HG02798 (cell line): ENCODE data around the gene GEMIN4.
A peak's percentile ranks its signal among the peaks of the same experiment; 100 is the strongest.
"Not testable (repeated sequence)": the region's sequence is repeated elsewhere in the genome, so short reads cannot be mapped to it uniquely, and the experiment has no call there.

Experiments
- ATAC-seq: cut with Tn5 transposase; IDR thresholded peaks from one replicate; pipeline ENCODE4 v1.9.1; 2021; ENCODE audit warnings: mild to moderate bottlenecking; ENCODE audit not compliant: unreplicated experiment, poor library complexity

GEMIN4 gene

DNA sequence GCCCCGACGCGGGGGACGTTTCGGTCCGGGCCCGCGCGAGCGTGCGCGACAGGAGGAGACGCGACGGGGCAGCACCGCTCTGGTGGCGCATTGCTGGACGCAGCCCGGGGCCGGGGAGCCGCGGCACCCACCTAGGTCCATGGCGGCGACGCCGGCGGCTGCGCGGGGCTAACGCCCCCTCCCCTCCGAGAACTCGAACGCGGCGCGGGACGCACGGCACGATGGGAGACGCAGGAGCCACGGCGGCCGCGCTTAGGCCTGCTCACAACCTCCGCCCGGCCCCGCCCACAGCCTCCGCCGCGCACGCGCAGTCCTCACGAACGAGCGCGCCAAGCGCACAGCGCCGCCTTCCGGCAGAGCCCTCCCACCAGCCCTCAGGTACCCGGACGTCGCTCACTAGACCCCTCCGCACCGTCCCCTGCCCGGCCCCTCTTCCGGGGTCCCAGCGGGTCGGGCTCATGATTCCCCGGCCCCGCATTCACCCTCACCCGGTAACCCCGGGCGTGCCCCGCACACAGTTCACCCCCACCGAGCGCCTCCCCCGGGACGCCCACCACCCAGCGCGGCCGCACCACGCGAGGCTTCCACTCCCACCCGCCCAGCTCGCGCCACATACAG lies at the start of gene GEMIN4:
GEMIN4 (minus strand) TSS at position 263 of the 618 bp plus-strand sequence; CDS start at position 141, 122 bp downstream.
- peak; percentile 92 for ATAC-seq

DNA sequence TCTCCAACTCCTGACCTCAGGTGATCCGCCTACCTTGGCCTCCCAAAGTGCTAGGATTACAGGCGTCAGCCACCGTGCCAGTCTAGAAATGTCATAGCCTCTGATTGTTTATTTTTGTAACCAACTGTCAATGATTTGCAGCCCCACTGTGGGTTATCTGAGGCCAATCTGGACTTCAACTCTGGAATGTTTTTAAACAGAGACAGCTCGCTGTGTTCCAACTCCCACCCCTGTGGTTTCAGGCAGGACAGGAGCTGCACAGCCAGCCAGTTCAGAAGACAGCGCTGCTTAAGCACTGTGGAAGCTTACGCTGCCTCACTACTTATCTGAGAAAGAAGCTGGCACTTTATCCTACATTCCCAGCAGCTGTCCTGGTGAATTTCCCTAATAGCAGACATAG lies 49.6 kb upstream of the GEMIN4 start:
- no peak for ATAC-seq

DNA sequence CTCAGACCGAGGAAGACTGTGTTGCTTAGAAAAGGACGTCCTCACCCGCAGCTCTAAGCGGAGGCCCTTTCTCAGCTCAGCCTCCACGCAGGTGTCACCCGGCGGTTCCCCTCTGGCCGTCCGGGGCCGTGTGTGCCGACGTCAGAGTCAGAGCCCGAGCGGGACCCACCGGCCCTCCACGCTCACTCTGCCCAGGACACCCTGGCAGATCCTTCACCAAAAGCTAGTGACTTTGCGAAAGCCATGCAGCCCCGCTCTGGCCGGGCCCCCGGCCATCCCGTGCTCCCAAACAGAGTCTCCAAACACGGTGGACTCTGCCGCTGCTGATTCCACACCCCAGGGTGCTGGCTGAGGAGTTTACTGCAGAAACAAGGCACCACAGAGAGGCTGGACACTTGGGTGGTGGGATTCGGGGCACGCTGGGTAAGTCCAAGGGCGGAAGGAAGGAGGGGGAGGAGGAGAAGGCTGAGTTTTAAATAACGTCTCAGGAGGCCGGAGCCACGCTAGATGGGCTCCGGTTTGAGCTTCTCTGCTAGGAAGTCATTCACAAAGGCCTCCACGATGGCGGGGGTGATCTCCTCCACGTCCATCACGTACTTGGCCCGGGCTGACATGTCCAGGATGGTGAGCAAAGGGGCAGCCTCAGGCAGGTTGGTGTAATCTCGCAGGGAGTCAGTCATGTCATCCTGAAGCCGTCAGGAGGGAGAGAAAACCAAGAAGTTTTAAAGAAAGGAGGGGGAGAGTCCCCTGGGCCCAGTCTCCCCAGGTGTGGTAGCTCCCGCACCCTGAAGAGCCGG lies 48.6 kb upstream of the GEMIN4 start:
- no peak for ATAC-seq

DNA sequence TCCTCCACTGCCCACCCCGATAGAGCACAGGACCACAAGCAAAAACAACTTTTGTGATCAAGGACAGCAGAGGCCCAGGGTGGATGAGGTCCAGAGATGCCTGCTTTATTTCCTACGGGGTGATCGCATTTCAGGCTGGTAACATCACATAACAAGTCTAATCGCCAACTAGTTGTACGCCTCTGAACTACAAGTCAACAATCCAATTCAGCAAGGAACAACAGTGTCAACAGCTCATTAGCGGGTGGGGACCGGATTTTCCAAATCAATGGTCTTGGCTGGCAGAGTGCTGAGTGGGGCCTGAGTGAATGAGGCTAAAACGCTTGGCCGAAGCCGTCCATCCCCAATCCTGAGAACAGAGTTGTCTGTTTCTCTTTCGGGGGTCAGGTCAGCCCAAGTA lies 47.2 kb upstream of the GEMIN4 start:
- no peak for ATAC-seq

DNA sequence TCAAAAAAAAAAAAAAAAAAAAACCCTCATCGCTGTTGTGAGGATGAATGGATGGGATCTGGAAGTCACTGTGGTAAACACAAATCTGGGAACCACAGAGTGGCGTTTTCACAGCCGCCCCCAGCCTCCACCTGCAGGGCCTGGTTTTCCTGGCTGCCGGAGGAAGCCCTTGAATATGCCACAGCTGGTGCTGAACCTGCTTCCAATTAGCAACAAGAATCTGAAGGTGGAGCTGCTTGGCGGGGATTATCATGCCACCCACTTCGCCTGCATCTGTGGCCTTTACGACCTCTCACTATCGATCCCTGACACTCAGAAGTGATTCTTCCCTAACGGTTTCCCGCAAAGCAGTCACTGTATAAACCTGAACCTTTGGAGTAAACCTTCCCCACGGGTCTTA lies 46.2 kb upstream of the GEMIN4 start:
- no peak for ATAC-seq

DNA sequence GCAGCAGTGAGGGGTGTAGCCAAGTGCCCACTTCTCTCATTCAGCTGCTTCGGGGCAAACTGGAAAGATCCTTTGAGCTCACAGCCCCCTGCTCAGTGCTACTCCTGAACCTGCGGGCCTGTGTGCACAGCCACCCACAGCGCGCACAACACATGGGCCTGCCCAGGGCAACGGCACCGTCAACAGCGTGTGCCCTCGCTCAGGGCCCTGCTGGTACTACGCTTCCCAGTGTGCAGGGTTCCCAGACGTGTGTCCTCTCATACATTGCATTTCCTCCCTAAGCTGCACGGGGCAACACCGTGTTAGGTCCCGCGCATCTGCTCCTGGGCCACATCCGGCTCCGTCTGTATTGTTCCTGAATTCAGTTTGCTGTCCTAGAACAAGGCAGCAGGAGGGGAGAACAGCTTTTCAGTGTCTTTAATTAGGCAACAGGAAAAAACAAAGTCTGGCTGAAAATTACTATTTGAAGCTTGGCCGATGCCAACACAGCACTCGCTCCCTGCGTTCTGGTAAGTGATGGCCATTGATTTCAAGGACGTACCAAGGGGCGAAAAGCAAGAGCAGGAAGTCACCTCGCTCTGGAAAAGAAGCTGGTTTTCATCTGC lies 45.3 kb upstream of the GEMIN4 start:
- no peak for ATAC-seq

DNA sequence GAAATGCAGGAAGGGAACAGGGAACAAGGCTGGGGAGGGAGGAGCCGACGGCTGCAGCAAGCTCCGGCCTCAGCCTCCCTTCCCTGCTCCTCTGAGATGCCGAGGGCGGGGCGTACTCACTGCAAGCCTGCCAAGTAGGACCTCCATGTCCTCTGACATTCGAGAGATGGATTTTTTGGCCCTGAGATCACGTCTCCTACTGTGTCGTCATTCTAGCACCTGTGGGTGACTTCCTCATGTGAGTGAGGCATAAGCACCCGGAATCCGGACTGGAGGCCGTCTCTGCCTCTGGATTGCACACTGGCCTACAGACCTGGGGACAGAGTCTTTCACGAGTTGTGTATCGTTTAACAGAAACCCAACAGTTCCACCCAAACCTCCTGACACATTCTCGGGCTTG lies 44.5 kb upstream of the GEMIN4 start:
- no peak for ATAC-seq

DNA sequence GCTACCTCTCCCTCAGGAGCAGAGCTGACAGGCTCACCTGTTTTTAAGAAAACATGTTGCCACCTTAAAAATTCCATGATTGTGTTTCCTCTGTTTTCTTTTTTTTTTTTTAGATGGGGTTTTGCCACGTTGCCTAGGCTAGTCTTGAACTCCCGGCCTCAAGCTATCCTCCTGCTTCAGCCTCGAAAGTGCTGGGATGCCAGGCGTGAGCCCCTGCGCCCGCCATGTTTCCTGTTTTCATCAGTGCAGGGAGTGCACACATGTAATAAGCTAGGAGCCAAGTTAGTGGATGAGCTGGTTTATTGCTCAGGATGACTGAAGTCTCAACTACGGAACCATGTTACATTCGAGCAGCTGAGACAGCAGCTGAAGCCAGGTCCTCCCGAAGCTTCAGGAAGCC lies 43.7 kb upstream of the GEMIN4 start:
- ATAC-seq, result no peak

DNA sequence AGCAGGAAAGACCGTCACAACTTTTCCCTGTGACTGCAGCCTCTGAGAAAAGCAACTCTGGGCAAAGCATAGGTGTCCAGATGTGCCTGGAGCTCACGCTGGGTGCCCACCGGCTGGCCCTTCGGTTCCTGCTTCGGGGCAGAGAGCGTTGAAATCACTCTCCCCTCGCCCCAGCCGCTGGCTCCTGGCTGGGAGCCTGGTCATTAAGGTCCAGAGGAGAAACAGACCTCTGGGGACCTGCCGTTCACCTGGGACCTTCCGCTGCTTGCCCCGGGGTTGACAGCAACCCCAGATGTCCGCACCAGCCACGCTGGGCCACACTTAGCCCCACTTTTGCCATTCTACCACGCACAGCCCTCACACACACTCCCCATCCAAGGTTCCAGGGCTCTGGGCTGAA lies 43.2 kb upstream of the GEMIN4 start:
- no peak for ATAC-seq

DNA sequence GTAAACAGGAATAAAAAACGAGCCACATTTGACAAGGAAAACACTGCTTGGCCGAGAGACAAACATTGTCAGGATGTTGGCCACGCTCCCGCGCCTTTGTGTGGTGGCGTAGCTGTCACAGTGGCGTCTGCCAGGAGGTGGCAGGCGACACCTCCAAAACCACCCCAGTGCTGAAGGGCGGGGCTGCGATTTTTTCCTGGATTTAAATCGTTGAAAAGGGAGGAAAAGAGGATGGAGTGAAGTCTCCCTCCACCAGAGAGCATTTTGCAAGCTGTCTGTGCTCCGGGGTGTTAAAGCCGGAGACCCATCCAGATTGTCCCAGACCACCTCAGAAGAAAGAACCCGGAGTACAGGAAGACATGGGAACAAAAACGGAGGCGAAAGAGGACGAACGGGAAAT lies 42.8 kb upstream of the GEMIN4 start:
- ATAC-seq, result no peak

DNA sequence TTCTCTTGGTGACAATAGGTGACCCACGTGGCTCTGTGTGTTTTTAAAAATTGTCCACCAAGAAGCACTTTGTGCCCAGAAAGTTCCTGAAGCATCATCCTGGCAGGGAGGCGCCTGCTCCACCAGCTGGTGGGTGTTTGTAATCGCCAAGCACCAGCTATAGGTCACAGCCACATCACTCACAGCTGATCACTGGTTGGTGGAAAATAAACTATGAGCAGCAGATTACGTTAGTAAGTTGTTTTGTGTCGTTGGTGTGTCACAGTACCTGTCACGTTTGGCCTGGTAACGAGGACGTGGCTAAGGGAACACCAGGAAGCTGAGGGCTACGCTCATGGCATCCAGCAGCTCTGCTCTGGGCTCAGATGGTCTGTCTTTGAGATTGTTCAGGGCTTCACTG lies 40.2 kb upstream of the GEMIN4 start:
- no peak for ATAC-seq

DNA sequence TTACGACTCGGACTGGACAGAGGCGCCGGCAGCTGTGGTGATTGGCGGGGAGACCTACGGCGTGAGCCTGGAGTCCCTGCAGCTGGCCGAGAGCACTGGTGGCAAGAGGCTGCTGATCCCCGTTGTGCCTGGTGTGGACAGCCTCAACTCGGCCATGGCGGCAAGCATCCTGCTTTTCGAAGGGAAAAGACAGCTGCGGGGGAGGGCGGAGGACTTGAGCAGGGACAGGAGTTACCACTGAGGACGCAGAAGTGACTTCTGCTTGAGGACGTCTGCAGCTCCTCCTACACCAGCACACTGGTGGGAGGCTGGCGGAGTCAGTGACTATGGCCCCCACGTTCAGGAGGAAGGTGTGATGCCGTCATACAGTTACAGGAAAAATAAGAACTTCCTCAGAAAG lies 39.8 kb upstream of the GEMIN4 start:
- no peak for ATAC-seq

DNA sequence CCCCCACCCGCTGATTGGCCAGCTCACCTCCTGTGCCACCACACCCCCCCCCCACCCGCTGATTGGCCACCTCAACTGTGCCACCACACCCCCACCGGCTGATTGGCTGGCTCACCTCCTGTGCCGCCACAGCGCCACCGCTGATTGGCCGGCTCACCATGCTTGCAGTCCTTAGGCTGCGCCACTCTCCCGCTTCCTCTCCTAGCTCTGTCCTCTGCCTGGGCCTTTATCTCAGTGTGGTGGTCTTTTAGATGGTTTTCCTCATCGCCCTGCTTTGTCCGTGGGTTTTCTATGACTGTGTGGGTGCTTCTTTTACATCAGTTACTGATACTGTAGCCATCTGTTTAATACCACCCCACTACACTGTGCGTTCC lies 38.8 kb upstream of the GEMIN4 start:
- not testable (repeated sequence) for ATAC-seq

DNA sequence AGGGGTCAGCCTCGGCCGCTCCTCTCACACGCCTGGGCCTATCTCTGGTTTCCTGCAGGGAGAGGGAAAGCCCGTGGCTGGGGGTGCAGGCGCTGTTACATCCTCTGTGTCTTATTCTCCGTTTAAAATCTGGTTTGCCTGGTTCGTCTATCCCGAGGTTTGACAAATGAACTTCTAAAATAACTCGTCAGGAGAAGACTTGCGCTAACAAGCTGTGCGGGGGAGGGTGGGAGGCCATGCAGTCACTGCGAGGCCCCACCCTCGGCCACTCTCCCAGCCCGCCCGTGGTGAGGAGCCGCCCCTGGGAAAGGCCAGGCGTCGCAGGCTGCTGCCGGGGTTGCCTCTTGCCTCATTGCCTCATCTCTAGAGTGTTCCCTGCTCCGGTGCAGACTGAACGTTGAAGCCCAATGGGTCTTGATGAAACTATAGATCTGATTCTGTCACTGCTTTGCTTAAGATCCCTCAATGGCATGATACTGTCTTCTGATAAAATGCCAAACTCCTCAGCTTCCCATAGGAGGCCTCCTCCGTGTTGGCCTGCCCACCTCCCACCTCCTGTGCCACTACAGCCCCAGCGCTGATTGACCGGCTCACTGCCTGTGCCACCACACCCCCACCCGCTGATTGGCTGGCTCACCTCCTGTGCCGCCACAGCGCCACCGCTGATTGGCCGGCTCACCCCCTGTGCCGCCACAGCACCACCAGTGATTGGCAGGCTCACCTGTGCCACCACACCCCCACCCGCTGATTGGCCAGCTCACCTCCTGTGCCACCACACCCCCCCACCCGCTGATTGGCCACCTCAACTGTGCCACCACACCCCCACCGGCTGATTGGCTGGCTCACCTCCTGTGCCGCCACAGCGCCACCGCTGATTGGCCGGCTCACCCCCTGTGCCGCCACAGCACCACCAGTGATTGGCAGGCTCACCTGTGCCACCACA lies 38.1 kb upstream of the GEMIN4 start:
- not testable (repeated sequence) for ATAC-seq

DNA sequence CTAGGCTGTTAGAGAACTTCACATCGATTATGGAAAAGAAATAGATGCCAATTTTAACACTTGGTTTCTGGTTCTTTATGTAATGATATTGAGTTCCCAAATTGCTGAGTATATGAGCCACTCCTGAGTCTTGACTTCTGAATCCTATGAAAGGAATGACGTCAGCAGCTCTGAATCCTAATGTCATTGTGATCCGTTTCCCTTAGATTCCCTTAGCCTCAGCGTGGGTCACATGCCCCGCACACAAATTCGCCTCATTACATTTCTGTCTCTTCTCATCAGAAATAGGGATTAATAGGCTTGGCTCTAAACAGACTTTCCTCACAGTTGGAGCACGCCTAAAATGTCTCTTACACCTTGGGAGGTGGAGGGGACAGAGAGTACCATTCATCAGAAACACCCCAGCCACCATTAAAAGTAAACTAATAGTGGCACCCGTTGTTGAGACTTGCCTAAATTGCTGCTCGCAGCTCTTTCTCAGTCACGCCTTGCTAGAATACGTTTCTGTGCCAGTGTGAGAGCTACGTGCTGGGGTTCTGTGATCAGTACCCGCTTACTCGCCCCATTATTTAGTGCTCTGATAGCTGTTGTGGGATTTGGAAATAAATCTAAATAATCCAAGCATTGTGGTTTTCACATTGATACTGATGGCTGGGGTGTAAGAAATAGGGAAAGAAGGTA lies 37.2 kb upstream of the GEMIN4 start:
- ATAC-seq, result no peak

DNA sequence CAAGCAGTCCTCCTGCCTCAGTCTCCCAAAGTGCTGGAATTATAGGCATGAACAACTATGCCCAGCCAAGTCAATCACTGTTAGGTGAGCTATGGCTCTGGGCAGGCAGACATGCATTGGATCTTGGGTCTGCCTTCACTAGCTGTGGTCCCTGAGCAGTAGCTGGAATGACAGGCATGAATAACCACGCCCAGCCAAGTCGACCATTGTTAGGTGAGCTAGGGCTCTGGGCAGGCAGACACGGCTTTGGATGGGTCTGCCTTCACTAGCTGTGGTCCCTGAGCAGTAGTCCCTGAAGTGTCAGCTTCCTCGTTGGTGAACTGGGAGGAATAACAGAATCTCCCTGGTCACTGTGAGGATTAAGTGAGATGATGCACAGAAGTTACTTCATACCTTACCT lies 36.5 kb upstream of the GEMIN4 start:
- no peak for ATAC-seq

DNA sequence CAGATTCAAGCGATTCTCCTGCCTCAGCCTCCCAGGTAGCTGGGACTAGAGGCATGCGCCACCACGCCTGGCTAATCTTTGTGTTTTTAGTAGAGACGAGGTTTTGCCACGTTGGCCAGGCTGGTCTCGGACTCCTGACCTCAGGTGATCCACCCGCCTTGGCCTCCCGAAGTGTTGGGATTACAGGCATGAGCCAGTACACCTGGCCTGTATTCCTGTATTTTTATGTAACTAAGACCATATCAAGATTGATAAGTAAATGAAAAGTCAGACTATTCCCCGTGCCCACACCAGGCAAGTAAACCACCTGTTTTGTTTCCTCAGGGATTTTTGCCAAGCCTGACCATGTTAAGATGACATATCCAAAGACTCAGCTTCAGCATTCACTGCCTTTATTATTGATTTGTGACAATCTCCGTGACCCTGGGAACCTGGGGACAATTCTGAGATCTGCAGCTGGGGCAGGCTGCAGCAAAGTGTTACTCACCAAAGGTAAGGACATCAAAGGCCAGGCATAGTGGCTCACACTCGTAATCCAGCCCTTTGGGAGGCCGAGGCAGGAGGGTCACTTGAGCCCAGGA lies 35.7 kb upstream of the GEMIN4 start:
- no peak for ATAC-seq

DNA sequence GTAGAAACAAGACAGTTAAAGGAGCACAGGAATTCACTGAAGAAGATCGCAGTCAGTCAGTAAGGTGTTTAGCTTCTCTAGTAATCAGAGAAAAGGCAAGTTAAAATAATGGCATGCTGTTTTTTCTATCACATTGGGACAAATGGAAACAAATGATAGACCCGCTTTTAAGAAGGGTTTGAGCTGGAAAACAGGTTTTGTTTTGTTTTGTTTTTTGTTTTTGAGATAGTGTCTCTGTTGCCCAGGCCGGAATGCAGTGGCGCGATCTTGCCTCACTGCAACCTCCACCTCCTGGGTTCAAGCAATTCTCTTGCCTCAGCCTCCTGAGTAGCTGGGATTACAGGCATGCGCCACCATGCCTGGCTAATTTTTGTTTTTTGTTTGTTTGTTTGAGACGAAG lies 33.8 kb upstream of the GEMIN4 start:
- not testable (repeated sequence) for ATAC-seq

DNA sequence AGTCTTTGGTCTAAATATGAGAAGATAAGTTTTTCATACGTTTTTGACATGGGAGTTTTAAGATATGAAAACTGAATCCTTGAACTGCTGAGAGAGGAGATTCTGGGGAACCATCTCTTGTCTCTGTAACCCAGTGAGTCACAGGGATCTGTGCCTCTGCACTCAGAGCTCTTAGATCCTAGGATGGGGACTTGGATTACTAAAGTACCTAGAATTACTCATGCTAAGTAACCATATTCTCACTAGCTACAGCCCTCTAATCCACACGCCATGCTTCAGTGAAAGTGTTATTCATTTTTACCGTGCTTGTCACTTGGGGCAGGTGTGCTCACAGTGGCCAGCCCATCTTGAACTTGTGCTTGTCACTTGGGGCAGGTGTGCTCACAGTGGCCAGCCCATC lies 32.1 kb upstream of the GEMIN4 start:
- no peak for ATAC-seq
